Neural progenitor cell (in vitro differentiated cells): ENCODE measurements around the gene RELN.

Experiments used
- CTCF ChIP-seq: fragments of 200-600 bp; sonication (generic); IDR thresholded peaks from 2 replicates; pipeline ENCODE4 v1.5.1; 2017; ENCODE audit warnings: antibody characterized with exemption, mild to moderate bottlenecking
- EZH2phosphoT487 ChIP-seq: fragments of 200-600 bp; sonication (generic); IDR thresholded peaks from 2 replicates; pipeline ENCODE4 v1.6.1; 2017; ENCODE audit warnings: antibody characterized with exemption

DNA sequence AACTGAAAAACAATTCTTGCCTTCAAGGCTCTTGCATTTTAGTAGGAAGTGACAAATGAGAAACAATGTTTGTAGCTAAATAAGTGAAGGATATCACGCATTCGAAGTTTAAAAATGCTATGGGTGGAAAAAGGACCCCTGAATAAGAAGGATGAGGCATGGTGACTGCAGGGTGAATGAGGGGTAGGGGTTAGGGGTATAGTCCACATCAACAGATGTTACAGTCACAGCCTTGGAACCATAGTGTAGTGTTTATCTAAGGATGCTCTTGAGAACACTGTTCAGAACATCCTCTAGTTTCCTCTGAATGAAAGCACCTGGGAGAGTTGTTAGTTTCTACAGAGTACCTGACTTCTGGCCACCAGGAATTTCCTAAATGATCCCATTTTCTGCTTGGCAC, 157.0 kb downstream of the RELN start:
- TF ChIP-seq CTCF (no peak), EZH2phosphoT487 (no peak)
